ENCODE data around the gene KDM4C. TPM values are rescaled to one million over a fixed set of nuclear protein-coding genes. Genes with fewer than 3 reads are reported as not detected.

Gene KDM4C
- total and polyA plus RNA-seq, 2 of the 4 experiments (the other 2 are of a cell fraction), result 11.8 to 23.8 TPM

- Histone ChIP-seq H3K4ac (ENCODE audit: low read depth, low read length) (no peak overlapping the region), H4K8ac (ENCODE audit: low read depth in 2 of 2, low read length in 2 of 2) (no peak overlapping the region), H2AK9ac (replicated peaks; ENCODE audit: low read depth, low read length, poor library complexity) (no peak overlapping the region), H2BK15ac (ENCODE audit: low read depth, low read length) (no peak overlapping the region), H2AFZ (replicated peaks; ENCODE audit: low read length, poor library complexity) (no peak overlapping the region), H2AK5ac (ENCODE audit: low read depth, low read length) (no peak overlapping the region), H3K9ac (ENCODE audit: low read depth, low read length) (no peak overlapping the region), H4K20me1 (ENCODE audit: insufficient read depth, low read length) (no peaks in the 10 kb centered on the region), H3K18ac (ENCODE audit: low read depth, low read length) (no peak overlapping the region), H4K91ac (ENCODE audit: insufficient read depth, low read depth, low read length) (no peak overlapping the region), H3K27ac (ENCODE audit: insufficient read depth, low read length) (no peak overlapping the region), H3K27me3 (ENCODE audit: control insufficient read depth, insufficient read depth, low read length) (peaks cover 6% of the 10 kb centered on the region), H3K36me3 (ENCODE audit: control insufficient read depth, insufficient read depth, low read length) (no peaks in the 10 kb centered on the region), H3K14ac (replicated peaks; ENCODE audit: low read depth, low read length) (no peak overlapping the region), H3K56ac (ENCODE audit: extremely low read depth, insufficient read depth, low read length) (no peak overlapping the region), H4K5ac (ENCODE audit: low read depth, low read length) (no peak overlapping the region), H3K9me1 (ENCODE audit: insufficient read depth, low read length) (no peaks in the 10 kb centered on the region), H2BK20ac (ENCODE audit: low read depth, low read length) (no peak overlapping the region), H3K23ac (ENCODE audit: low read depth, low read length) (no peak overlapping the region), H3K9me3 (ENCODE audit: control insufficient read depth, insufficient read depth, low read length) (no peaks in the 10 kb centered on the region), H3K4me1 (ENCODE audit: control insufficient read depth, insufficient read depth, low read length) (no peaks in the 10 kb centered on the region), H2BK120ac (ENCODE audit: low read depth, low read length) (no peak overlapping the region), H3K4me2 (ENCODE audit: low read depth, low read length) (no peak overlapping the region), H3K79me1 (ENCODE audit: low read depth in 1 of 2, low read length in 2 of 2) (no peaks in the 10 kb centered on the region), H2BK5ac (ENCODE audit: low read depth, low read length, poor library complexity, severe bottlenecking) (no peak overlapping the region), H3K4me3 (ENCODE audit: insufficient read depth, low read depth, low read length) (no peak overlapping the region)
- POLR2A ChIA-PET (ENCODE audit: unreplicated experiment), result no interaction called here
- TF ChIP-seq MXI1 (IDR thresholded peaks at IDR 0.05; ENCODE audit: borderline replicate concordance, low read depth, low read length) (no peak), SMC3 (IDR thresholded peaks at IDR 0.05; ENCODE audit: low read depth, low read length) (no peak), FOS (IDR thresholded peaks at IDR 0.05; ENCODE audit: low read depth, low read length) (no peak), POLR2A (IDR thresholded peaks at IDR 0.05; ENCODE audit: low read depth, low read length) (no peak), CTCF (conservative IDR thresholded peaks at IDR 0.05; ENCODE audit: low read depth, low read length) (no peak), MAZ (IDR thresholded peaks at IDR 0.05; ENCODE audit: borderline replicate concordance, low read depth, low read length) (no peak)
- CTCF ChIA-PET, result interaction anchor here (0.6 kb wide), 1 partner anchor 22 kb away, joined by 3 read pairs; no protein-coding TSS in a partner anchor
- intact Hi-C loops (cut with micrococcal nuclease), result no loop called here
- ATAC-seq (ENCODE audit: low read depth) (no peak), DNase-seq (no peak)
- WGBS, 2 experiments (ENCODE audit: extremely low coverage in 2 of 2, insufficient read length in 1 of 2), result no CpG with 5 or more reads among the region's 3 CpGs
- no TSS peak for BruUV-seq (replicated peaks)
- dilution Hi-C loops (cut with HindIII; ENCODE audit: low sequenced_read_pairs, unreplicated experiment), result no loop called here
- in situ Hi-C loops (cut with MboI; ENCODE audit: low sequenced_read_pairs), result no loop called here
Observed at GRCh38 chr9:7211657-7212056, 453.9 kb downstream of the KDM4C start.
